GM23338 (cell line): Measurements from ENCODE around the gene EDIL3. TPM values are rescaled to one million over a fixed set of nuclear protein-coding genes. Genes with fewer than 3 reads are reported as not detected.
A peak's percentile ranks its signal among the peaks of the same experiment; 100 is the strongest.
"Not testable (repeated sequence)": the region's sequence is repeated elsewhere in the genome, so short reads cannot be mapped to it uniquely, and the experiment has no call there.

Experiments used
- ATAC-seq: fragments of 200-7000 bp; cut with Tn5 transposase; 3 replicates; pipeline ENCODE4 v1.9.1; 2020
- DNase-seq: peaks from one replicate; pipeline ENCODE4 v3.0.0-alpha.2; 2015; ENCODE audit warnings: low spot score
- H2AFZ ChIP-seq: fragments of 200-600 bp; sonication (generic); 2 replicates; pipeline ENCODE4 v1.8.0; 2016; ENCODE audit warnings: antibody characterized with exemption, mild to moderate bottlenecking, moderate library complexity
- H3F3A ChIP-seq: fragments of 200-600 bp; sonication (generic); replicated peaks from 2 replicates; pipeline ENCODE4 v1.8.0; 2017; ENCODE audit warnings: antibody characterized with exemption, mixed run types, low read depth
- H3K27ac ChIP-seq: fragments of 200-600 bp; sonication (generic); 2 replicates; pipeline ENCODE4 v1.6.1; 2016; ENCODE audit warnings: low read depth
- H3K27me3 ChIP-seq: fragments of 200-600 bp; sonication (generic); 2 replicates; pipeline ENCODE4 v1.8.0; 2016; ENCODE audit warnings: mild to moderate bottlenecking, mixed run types, moderate library complexity; ENCODE audit not compliant: insufficient read depth
- H3K36me3 ChIP-seq: fragments of 200-600 bp; sonication (generic); 2 replicates; pipeline ENCODE4 v1.8.0; 2016; ENCODE audit warnings: mild to moderate bottlenecking; ENCODE audit not compliant: insufficient read depth
- H3K4me1 ChIP-seq: fragments of 200-600 bp; sonication (generic); 2 replicates; pipeline ENCODE4 v1.8.0; 2016; ENCODE audit warnings: mild to moderate bottlenecking, moderate library complexity; ENCODE audit not compliant: insufficient read depth
- H3K4me2 ChIP-seq: fragments of 200-600 bp; sonication (generic); 2 replicates; pipeline ENCODE4 v1.7.1; 2017; ENCODE audit warnings: mixed run types
- H3K4me3 ChIP-seq: fragments of 200-600 bp; sonication (generic); 2 replicates; pipeline ENCODE4 v1.6.1; 2016; ENCODE audit warnings: mixed run types
- H3K79me2 ChIP-seq: fragments of 200-600 bp; sonication (generic); replicated peaks from 2 replicates; pipeline ENCODE4 v1.8.0; 2017; ENCODE audit warnings: mild to moderate bottlenecking; ENCODE audit not compliant: insufficient read depth
- H3K9me2 ChIP-seq: fragments of 200-600 bp; sonication (generic); 2 replicates; pipeline ENCODE4 v1.8.0; 2017; ENCODE audit not compliant: insufficient read depth
- H4K20me1 ChIP-seq: fragments of 200-600 bp; sonication (generic); replicated peaks from 2 replicates; pipeline ENCODE4 v1.8.0; 2017; ENCODE audit warnings: mild to moderate bottlenecking; ENCODE audit not compliant: insufficient read depth
- H3K27ac Mint-ChIP-seq: 2 replicates; pipeline ENCODE4 v1.8.0; 2020; ENCODE audit warnings: inconsistent platforms, mild to moderate bottlenecking, moderate library complexity, mixed read lengths
- H3K27me3 Mint-ChIP-seq: 3 replicates; pipeline ENCODE4 v1.8.0; 2022; ENCODE audit warnings: low read depth, mild to moderate bottlenecking, moderate library complexity, mixed read lengths, inconsistent platforms; ENCODE audit not compliant: insufficient read depth, poor library complexity
- H3K36me3 Mint-ChIP-seq: 3 replicates; pipeline ENCODE4 v1.8.0; 2021; ENCODE audit warnings: low read depth, mild to moderate bottlenecking, inconsistent platforms, moderate library complexity, mixed read lengths
- H3K4me1 Mint-ChIP-seq: 3 replicates; pipeline ENCODE4 v1.8.0; 2020; ENCODE audit warnings: mild to moderate bottlenecking, inconsistent platforms, mixed read lengths
- H3K4me3 Mint-ChIP-seq: 3 replicates; pipeline ENCODE4 v1.8.0; 2021; ENCODE audit warnings: moderate library complexity, mild to moderate bottlenecking, inconsistent platforms, mixed read lengths
- H3K9me3 Mint-ChIP-seq: 3 replicates; pipeline ENCODE4 v1.8.0; 2020; ENCODE audit warnings: moderate library complexity, mild to moderate bottlenecking, inconsistent platforms, mixed read lengths
- CTCF ChIP-seq, 2 experiments: fragments of 200-600 bp in 1 of 2; sonication (generic) in 1 of 2; conservative IDR thresholded peaks; 2 replicates each; pipeline versions ENCODE4 v1.5.1 to v1.6.1; 2016 to 2017; ENCODE audit warnings: antibody characterized with exemption in 2 of 2, low read depth in 2 of 2, mild to moderate bottlenecking in 2 of 2, moderate library complexity in 1 of 2
- EZH2 ChIP-seq: fragments of 200-600 bp; sonication (generic); IDR thresholded peaks from one replicate; pipeline ENCODE4 v1.8.0; 2017; ENCODE audit warnings: antibody characterized with exemption, mild to moderate bottlenecking, low read depth; ENCODE audit not compliant: unreplicated experiment
- polyA plus RNA-seq: library from polyadenylated mRNA; unstranded; fragments of >200 nt; fragmentation: Nextera tagmentation; extraction: Ambion mirVana; gene quantifications from 2 replicates; pipeline ENCODE4 v1.2.1, GENCODE V29; 2016
- total RNA-seq: library from RNA; depleted of rRNA; stranded (reverse); fragments of >200 nt; shearing (Covaris generic); gene quantifications from 2 replicates; pipeline ENCODE4 v1.2.3, GENCODE V29; 2014

EDIL3 gene
- total and polyA plus RNA-seq, 2 experiments from 2014 or later, result 43.3 to 61.9 TPM

GRCh38 chr5:84297641-84298040 is 87.0 kb downstream of the EDIL3 start:
- H4K20me1 ChIP-seq, H3K4me2 ChIP-seq, H3K27me3 Mint-ChIP-seq, H3K4me3 Mint-ChIP-seq, H3F3A ChIP-seq, H3K27ac ChIP-seq, H3K9me3 Mint-ChIP-seq, DNase-seq, H3K27me3 ChIP-seq, H3K4me1 ChIP-seq, H3K36me3 Mint-ChIP-seq, H3K9me2 ChIP-seq, H2AFZ ChIP-seq, H3K4me1 Mint-ChIP-seq, H3K27ac Mint-ChIP-seq, H3K36me3 ChIP-seq, H3K4me3 ChIP-seq, ATAC-seq, H3K79me2 ChIP-seq: not testable (repeated sequence)

- H3K4me1 Mint-ChIP-seq, result peaks cover 25% of the 10 kb centered on the region
- peak overlapping the region; percentile 43 for H3K27ac ChIP-seq
- no peak for TF ChIP-seq CTCF (conservative IDR thresholded peaks at IDR 0.05; ENCODE audit: low read depth in 2 of 2)
These were observed 91.7 kb downstream of the EDIL3 start for GRCh38 chr5:84292788-84293653.

GRCh38 chr5:84292000-84292642 is 92.6 kb downstream of the EDIL3 start:
- Histone ChIP-seq H3K4me1 (peaks cover 32% of the 10 kb centered on the region), H3K27ac (no peak overlapping the region), H3K79me2 (peaks cover 9% of the 10 kb centered on the region; the same call in 1 of the 2 replicates), H3F3A (no peaks in the 10 kb centered on the region), H3K4me2 (no peak overlapping the region), H3K27me3 (no peaks in the 10 kb centered on the region), H3K4me3 (no peak overlapping the region), H4K20me1 (no peaks in the 10 kb centered on the region), H3K9me2 (no peaks in the 10 kb centered on the region), H3K36me3 (no peaks in the 10 kb centered on the region), H2AFZ (no peak overlapping the region)
- Mint-ChIP-seq H3K27ac (no peak overlapping the region), H3K4me1 (peaks cover 29% of the 10 kb centered on the region), H3K9me3 (no peaks in the 10 kb centered on the region), H3K27me3 (peaks cover 2% of the 10 kb centered on the region), H3K4me3 (no peak overlapping the region), H3K36me3 (no peaks in the 10 kb centered on the region)
- DNase-seq (no peak), ATAC-seq (no peak)
- no peak for TF ChIP-seq EZH2

More at GRCh38 chr5:84292788-84293653, 91.7 kb downstream of the EDIL3 start:
- no peak overlapping the region for H3K4me3 Mint-ChIP-seq
- Histone ChIP-seq H3K79me2 (peaks cover 9% of the 10 kb centered on the region; the same call in 1 of the 2 replicates), H2AFZ (no peak overlapping the region), H3K4me2 (no peak overlapping the region), H4K20me1 (no peaks in the 10 kb centered on the region), H3K4me3 (no peak overlapping the region), H3K4me1 (peaks cover 26% of the 10 kb centered on the region), H3K27me3 (no peaks in the 10 kb centered on the region), H3K36me3 (no peaks in the 10 kb centered on the region), H3K9me2 (no peaks in the 10 kb centered on the region), H3F3A (no peaks in the 10 kb centered on the region)
- H3K9me3 Mint-ChIP-seq, result no peaks in the 10 kb centered on the region; the same call in 2 of the 3 replicates
- DNase-seq (peak; percentile 22), ATAC-seq (peak; percentile 68)
- H3K36me3 Mint-ChIP-seq, result peaks cover 5% of the 10 kb centered on the region; the same call in 1 of the 3 replicates
- H3K27me3 Mint-ChIP-seq, result peaks cover 2% of the 10 kb centered on the region
- H3K27ac Mint-ChIP-seq, result peak overlapping the region; percentile 87; the same call in 1 of the 2 replicates
